ENCODE measurements around the gene RBM7.

The RBM7 gene, protein sequence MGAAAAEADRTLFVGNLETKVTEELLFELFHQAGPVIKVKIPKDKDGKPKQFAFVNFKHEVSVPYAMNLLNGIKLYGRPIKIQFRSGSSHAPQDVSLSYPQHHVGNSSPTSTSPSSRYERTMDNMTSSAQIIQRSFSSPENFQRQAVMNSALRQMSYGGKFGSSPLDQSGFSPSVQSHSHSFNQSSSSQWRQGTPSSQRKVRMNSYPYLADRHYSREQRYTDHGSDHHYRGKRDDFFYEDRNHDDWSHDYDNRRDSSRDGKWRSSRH

DNA sequence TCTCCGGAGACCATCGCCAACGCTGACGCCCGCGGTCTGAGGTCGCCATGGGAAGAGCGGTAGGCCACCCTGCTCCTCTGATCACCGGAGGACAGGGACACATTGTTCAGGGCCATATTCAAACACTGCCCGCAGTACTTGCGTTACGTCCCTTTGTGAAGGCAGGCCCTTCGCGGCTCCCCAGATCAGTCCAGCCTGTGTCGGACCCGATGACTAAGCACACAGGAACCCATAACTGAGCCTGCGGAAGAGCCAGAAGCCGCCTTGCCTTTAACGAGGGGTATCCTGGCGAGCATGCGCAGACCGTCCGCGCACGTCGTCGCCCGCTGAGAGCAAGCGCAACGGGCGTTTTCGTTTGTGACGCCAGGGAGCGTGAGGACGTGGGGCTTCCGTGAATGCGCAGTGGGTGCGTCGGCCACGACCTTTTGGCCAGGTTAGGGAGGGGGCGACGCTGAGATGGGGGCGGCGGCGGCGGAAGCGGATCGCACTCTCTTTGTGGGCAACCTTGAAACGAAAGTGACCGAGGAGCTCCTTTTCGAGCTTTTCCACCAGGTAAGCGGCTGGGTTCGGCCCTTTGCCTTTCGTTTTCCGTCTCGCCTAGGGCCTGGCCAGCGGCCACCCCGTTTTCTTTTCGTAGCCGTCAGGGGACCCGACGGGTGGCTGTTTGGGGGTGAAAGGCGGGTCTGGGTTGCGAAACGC, at the start of gene RBM7, which contains the start of gene C11orf71:
Gene RBM7, plus strand, starts transcription at position 451 of the 699 bp plus-strand sequence. Its CDS starts 6 bp downstream, at position 457.
Gene C11orf71, minus strand, starts transcription at position 296 of the 699 bp plus-strand sequence. Its CDS starts 180 bp downstream, at position 116.
- peak; percentile 97 for ATAC-seq
- Mint-ChIP-seq H3K9me3 (no peaks in the 10 kb centered on the region), H3K4me1 (peaks cover 50% of the 10 kb centered on the region), H3K27ac (peak within 1 kb of the TSS; percentile 99), H3K4me3 (peak within 1 kb of the TSS; percentile 93), H3K27me3 (no peaks in the 10 kb centered on the region), H3K36me3 (ENCODE audit: low read depth) (peaks cover 41% of the 10 kb centered on the region)
- peak; percentile 98 for DNase-seq

DNA sequence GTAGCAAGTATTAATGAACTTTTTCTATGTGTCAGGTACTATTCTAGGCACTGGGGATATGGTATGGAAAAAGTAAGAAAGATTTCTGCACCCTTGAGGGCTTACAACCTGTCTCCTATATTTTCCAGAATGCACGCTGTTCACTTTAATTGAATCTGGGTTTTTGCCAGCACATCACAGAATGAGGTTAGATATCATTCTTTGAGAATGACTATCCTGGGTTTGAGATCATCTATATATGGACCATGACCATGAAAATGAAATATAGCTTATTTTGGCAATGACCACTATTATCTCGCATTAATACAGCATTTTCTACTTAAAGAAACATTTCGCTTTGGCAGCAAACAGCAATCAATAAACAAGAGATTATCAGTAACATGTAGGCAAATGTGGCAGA, 47.0 kb upstream of the RBM7 start:
- Mint-ChIP-seq H3K27me3 (peaks cover 11% of the 10 kb centered on the region), H3K9me3 (no peaks in the 10 kb centered on the region), H3K36me3 (ENCODE audit: low read depth) (no peaks in the 10 kb centered on the region), H3K4me3 (no peak overlapping the region), H3K27ac (no peak overlapping the region), H3K4me1 (no peaks in the 10 kb centered on the region)
- DNase-seq (no peak), ATAC-seq (no peak)

DNA sequence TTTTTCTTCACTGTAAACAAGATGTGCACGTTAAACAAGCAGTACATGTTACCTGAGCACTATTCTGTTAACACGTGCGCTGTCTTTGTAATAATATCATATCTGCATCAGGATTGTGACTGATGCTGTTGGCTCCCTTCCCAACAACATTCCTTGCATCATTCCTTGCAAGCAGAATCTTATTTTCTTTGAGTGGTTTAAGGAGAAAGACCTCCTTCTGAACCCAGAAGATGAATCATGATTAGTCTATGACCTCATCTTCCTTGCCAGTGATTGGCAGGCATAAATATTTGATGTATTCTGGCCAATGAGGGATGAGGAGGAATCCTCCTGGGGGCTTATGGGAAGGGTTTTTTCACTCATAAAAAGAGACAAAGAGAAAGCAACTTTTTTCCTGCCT, 46.4 kb upstream of the RBM7 start:
- peaks cover 11% of the 10 kb centered on the region for H3K27me3 Mint-ChIP-seq
- H3K36me3 Mint-ChIP-seq (ENCODE audit: low read depth), result no peaks in the 10 kb centered on the region
- H3K27ac Mint-ChIP-seq, result no peak overlapping the region
- no peaks in the 10 kb centered on the region for H3K4me1 Mint-ChIP-seq
- no peaks in the 10 kb centered on the region for H3K9me3 Mint-ChIP-seq
- DNase-seq (no peak), ATAC-seq (no peak)
- H3K4me3 Mint-ChIP-seq, result no peak overlapping the region

DNA sequence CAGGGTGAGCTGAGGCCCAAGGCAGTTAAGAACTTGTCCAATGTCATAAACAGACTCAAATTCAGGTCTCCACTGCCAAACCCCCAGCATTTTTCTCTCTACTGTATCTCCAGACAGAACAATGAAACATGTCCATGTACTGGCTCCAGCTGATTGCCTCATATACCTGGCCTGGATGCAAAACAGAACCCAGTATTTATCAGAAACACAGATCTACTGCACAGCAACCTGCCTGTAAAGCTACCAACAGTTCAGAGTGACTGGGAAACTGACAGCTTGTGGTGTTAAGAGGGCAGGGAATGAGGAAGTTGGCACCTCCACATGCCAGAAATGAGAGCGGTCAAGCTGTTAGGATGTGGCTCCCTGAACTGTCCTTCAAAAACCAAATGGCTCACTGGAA, 41.8 kb upstream of the RBM7 start:
- Mint-ChIP-seq H3K9me3 (no peaks in the 10 kb centered on the region), H3K27me3 (peaks cover 16% of the 10 kb centered on the region), H3K27ac (no peak overlapping the region), H3K4me1 (no peaks in the 10 kb centered on the region), H3K4me3 (no peak overlapping the region), H3K36me3 (ENCODE audit: low read depth) (no peaks in the 10 kb centered on the region)
- ATAC-seq (no peak), DNase-seq (no peak)

DNA sequence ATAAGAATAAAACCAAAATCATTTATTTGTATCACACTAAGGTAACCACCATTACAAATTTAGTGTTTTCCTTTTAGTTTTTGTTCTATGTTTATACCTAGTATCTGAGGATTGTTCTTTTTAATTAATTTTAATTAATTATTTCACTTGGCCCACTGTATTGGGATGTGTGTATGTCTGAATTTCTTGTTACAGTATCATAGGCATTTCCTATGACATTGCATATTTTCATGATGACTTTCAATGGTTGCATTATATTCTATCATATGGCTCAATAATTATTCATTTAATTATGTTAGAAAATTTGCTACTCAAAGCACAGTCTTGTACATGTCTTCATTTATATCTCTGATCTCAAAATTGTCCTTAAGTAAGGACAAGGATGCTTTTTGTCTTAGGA, 41.1 kb upstream of the RBM7 start:
- Mint-ChIP-seq H3K4me1 (no peaks in the 10 kb centered on the region), H3K36me3 (ENCODE audit: low read depth) (no peaks in the 10 kb centered on the region), H3K9me3 (no peaks in the 10 kb centered on the region), H3K27me3 (peaks cover 16% of the 10 kb centered on the region), H3K4me3 (no peak overlapping the region), H3K27ac (no peak overlapping the region)
- DNase-seq, result no peak
- no peak for ATAC-seq

DNA sequence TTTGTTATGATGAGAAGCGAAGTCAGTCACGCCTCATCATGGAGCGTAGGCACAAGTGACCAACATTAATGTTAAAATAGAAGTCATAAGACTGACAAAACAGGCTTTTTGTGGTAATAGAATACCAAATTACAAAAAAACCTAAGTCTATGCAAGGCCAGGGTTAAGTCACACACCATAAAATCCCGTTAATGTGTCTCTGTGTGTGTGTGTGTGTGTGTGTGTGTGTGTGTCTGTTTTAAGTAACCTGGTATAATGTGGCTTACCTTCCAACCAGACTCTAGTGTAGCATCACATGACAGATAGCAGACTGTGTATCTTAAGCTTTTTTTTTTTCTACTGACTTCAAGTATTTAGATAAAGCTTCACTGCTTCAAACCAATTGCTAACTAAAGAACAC, 38.1 kb upstream of the RBM7 start:
- no peak for DNase-seq
- Mint-ChIP-seq H3K27ac (no peak overlapping the region), H3K4me3 (no peak overlapping the region), H3K36me3 (ENCODE audit: low read depth) (no peaks in the 10 kb centered on the region), H3K9me3 (no peaks in the 10 kb centered on the region), H3K27me3 (peaks cover 14% of the 10 kb centered on the region), H3K4me1 (no peaks in the 10 kb centered on the region)
- ATAC-seq, result no peak

DNA sequence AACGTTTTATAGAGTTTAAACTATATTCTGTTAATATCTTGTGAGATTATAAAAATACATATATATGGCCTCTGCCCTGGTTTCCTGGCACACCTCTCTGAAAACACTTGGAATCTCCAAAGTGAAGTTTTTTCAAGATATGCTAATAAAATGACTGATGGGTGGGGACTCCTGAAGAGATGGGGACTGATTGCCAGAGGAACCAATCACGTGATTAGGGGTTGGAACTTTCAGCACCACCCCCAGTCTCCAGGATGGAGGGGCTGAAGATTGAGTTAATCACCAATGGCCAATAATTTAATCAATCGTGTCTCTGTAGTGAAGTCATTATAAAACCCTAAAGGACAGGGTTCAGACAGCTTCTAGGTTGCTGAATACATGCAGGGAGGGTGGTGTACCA, 37.5 kb upstream of the RBM7 start:
- Mint-ChIP-seq H3K27me3 (peaks cover 10% of the 10 kb centered on the region), H3K36me3 (ENCODE audit: low read depth) (no peaks in the 10 kb centered on the region), H3K27ac (no peak overlapping the region), H3K4me1 (no peaks in the 10 kb centered on the region), H3K9me3 (no peaks in the 10 kb centered on the region), H3K4me3 (no peak overlapping the region)
- DNase-seq (no peak), ATAC-seq (no peak)

DNA sequence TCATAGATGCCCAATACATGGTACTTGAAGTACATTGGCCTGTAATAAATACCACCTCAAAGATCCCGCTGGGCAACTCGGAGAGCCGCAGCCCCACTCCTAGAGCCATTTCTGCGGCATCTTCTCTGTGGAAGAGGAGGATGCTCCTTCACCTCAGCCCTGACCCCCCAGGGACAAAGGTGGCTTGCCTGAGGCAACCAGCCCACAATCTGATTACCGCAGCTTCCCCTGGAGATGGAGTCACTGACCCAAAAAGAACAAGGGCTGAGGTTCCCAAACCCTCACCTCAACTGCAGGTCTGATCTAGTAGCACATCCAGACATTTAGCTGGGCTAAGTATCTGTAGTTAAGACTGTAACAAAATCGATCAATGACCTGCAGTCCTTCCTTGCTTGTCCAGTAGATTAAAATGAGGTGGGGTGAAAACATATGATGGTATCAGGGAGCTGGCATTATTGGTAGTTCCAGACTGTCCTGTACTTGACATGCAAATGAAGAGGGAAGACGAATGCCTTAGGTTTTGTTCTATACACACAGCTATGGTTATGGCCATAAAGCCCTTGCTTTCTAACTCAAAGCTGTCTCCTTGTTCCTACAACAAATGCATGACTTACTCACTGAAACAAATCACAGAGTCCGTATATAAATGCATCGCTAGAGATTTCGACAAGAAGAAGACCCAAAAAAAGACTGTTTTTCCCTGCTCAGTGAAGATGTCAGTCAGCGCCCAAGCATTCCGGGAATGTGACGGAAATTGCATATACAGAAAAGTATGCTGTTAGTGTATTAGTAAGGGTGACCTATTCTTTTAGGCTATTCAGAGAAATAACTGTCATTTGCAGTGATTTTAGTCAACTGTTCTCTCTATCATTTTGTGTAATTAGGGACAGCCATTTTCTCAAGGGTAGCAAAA, 33.9 kb upstream of the RBM7 start:
- Mint-ChIP-seq H3K4me3 (no peak overlapping the region), H3K27me3 (peaks cover 5% of the 10 kb centered on the region), H3K27ac (no peak overlapping the region), H3K4me1 (no peaks in the 10 kb centered on the region), H3K9me3 (no peaks in the 10 kb centered on the region), H3K36me3 (ENCODE audit: low read depth) (no peaks in the 10 kb centered on the region)
- DNase-seq, result no peak
- ATAC-seq, result no peak

DNA sequence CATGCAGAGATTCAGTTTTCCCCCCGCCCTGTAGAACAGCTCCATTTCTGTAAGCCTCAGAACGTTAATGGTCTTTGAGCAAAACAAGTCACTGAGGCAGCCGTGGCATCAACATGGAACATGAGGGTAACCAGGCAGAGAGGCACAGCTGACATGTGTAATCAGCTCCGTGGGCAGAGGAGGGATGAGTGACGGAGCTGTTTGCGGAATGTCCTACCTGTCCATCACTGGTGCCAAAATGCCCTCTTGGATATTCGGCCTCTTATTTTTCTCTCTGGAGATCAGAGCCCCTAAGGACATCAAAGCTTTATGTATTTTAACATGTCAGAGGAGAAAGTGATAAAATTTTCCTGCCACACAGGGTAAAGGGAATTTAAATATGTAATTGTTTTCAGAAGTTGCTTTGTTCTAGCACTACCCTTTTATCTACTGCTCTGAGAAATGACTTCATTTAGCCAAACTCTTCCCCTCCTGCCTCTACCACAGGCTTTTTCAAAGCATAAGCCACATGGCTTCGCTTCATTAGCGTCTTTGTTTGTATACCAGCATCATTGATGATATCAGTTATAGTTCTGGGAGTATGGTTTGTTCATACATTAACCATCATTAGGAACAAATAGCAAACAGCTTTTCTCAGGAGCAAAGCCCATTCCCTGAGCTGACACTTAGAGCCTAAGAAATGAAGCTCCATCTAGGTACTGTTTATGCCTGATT, 33.1 kb upstream of the RBM7 start:
- H3K27me3 Mint-ChIP-seq, result peaks cover 8% of the 10 kb centered on the region
- no peak overlapping the region for H3K4me3 Mint-ChIP-seq
- DNase-seq (no peak), ATAC-seq (no peak)
- H3K9me3 Mint-ChIP-seq, result no peaks in the 10 kb centered on the region
- no peak overlapping the region for H3K27ac Mint-ChIP-seq
- H3K4me1 Mint-ChIP-seq, result no peaks in the 10 kb centered on the region
- H3K36me3 Mint-ChIP-seq (ENCODE audit: low read depth), result no peaks in the 10 kb centered on the region

DNA sequence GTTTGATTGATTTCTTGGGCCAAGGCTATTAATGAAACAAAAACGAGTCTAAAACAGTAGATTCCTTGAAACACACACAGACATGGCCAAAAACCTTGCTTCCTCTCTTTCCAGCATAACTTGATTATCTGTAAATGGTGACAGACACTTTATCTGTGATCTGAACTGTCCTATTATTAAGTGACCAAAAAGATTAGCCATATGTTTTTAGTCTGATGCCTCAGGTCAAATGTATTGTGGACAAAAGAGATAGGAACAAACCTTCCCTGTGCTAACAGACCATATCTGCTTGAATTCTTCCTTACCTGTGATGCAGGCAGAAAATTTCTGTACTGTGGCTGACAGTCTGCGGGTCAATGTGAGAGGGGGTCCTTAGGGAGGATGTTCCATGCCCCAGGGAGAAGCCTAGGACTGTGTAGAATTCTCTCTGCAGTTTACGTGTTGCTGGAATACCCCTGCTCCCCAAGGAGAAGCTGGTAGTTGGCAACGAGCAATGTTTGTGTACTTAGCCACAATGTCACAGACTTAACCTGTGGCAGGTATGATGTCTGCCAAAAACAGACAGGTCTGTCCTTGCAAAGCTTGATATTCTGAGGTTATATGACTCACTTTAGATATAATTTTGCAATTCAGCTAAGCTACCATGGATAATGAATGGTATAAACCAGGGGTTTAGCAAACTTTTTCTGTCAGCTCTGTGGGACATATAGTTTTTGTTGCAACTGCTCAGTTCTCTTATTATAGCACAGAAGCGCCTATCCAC, 31.4 kb upstream of the RBM7 start:
- ATAC-seq, result no peak
- no peak for DNase-seq
- H3K36me3 Mint-ChIP-seq (ENCODE audit: low read depth), result no peaks in the 10 kb centered on the region
- no peak overlapping the region for H3K4me3 Mint-ChIP-seq
- H3K27me3 Mint-ChIP-seq, result peaks cover 20% of the 10 kb centered on the region
- H3K27ac Mint-ChIP-seq, result no peak overlapping the region
- H3K9me3 Mint-ChIP-seq, result no peaks in the 10 kb centered on the region
- no peaks in the 10 kb centered on the region for H3K4me1 Mint-ChIP-seq

DNA sequence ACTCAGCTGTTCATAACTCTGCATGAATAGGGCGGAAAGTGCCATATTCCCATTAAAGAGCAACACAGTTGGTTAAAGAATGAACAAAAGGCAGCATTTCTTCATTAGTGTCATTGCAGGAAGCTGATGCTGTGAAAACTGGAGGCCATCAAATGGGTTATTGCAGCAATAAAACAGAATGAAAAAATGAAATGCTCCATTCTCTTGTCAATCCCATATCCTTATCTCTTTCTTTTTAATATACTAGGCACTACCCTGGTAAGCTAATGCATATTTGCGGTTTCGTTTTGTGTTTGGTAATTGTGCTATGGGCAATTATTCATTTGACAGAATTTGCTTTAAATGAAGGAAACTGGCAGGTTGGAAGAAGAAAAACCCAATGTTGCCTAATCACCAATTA, 25.4 kb upstream of the RBM7 start:
- Mint-ChIP-seq H3K36me3 (ENCODE audit: low read depth) (no peaks in the 10 kb centered on the region), H3K27ac (no peak overlapping the region), H3K4me3 (no peak overlapping the region), H3K4me1 (no peaks in the 10 kb centered on the region), H3K9me3 (no peaks in the 10 kb centered on the region), H3K27me3 (peaks cover 26% of the 10 kb centered on the region)
- DNase-seq, result no peak
- no peak for ATAC-seq

DNA sequence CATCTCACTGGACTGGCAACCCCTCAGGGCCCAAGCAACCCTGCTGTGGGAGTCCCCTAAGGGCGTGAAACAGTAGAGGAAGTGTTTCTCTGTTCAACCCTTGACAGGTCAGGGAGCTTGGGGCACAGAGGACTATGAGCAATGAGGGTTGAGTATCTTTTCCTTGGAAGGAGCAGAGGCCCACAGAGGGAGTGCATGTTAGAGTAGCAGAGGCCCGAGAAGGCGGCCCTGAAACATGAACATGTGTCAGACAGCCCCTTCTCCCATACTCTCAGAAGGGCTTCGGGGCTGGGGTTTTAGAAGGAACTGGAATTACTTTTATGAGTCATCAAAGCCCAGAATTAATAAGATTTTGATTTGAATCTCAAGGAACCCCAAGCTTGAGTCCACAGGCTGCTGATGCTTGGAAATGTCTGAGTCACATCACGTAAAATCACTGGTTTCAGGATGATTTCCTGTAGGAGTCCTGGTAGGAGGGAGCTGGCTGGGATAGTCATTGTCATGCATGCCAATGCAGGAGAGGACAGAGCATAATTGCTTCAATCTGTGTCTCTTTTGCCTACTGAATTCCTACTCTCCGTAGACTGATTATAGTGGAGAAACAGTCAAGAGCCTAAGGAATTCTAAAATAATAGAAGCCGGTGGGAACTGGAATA, 22.7 kb upstream of the RBM7 start:
- H3K27ac Mint-ChIP-seq, result no peak overlapping the region
- no peaks in the 10 kb centered on the region for H3K36me3 Mint-ChIP-seq (ENCODE audit: low read depth)
- H3K4me3 Mint-ChIP-seq, result no peak overlapping the region
- H3K27me3 Mint-ChIP-seq, result peaks cover 22% of the 10 kb centered on the region
- ATAC-seq (no peak), DNase-seq (no peak)
- no peaks in the 10 kb centered on the region for H3K9me3 Mint-ChIP-seq
- peaks cover 3% of the 10 kb centered on the region for H3K4me1 Mint-ChIP-seq

DNA sequence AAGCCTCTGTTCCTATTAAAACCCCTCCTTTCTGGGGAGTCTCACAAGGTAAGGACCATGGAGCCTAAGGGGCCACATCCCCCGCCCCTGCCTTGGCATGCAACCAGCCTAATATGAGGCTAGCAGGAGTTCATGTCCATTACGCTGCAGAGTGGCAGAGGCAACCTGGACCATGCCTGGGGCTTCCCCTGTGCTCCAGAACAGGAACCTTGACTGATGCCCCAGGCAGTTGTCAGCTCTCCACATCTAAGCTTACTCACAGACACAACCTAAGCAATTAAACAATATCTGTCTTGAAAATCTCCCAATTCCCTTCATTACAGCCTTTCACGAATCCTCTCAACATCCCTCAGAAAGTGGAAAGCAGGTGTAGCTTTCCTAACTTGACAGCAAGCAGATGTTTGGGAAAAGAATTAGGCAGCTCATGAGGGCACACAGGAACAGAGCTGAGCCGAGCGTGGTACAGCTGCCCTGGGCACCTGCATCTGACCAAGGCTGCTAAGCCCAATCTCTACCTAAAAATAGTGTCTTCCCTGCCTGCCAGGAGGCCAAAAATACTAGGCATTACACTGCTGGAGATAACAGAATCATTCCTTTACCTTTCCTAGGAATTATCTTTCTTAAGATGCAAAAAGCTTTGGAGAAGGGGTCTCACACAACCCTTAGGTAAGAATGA, 20.9 kb upstream of the RBM7 start:
- Mint-ChIP-seq H3K27me3 (peaks cover 10% of the 10 kb centered on the region), H3K4me1 (peaks cover 3% of the 10 kb centered on the region), H3K4me3 (no peak overlapping the region), H3K9me3 (no peaks in the 10 kb centered on the region), H3K36me3 (ENCODE audit: low read depth) (no peaks in the 10 kb centered on the region), H3K27ac (no peak overlapping the region)
- no peak for DNase-seq
- ATAC-seq, result no peak

Measured in activated naive CD8-positive, alpha-beta T cell treated with anti-CD3 and anti-CD28 coated beads, Interleukin-2, amount 50 U/mL, for 24 hours (primary cell).